HEK293 (cell line): Measurements from ENCODE around the gene DUSP23.

Source experiments
- CTCF ChIA-PET: fragments of 350-600 bp; formaldehyde crosslinking; extraction: SDS; loops from one replicate; lab custom pipeline; 2021; ENCODE audit warnings: antibody characterized with exemption; lab: Yijun Ruan, JAX
- POLR2A ChIA-PET: fragments of 300-600 bp; formaldehyde crosslinking; extraction: SDS; loops from one replicate; lab custom pipeline; 2020; ENCODE audit warnings: antibody characterized with exemption, inconsistent platforms; lab: Yijun Ruan, JAX
- H3K27ac ChIP-seq: fragments of 200-500 bp; sonication (Bioruptor generic); 2 replicates; pipeline ENCODE4 v1.5.1; 2014; ENCODE audit warnings: low read depth, low read length, control low read depth, inconsistent platforms; ENCODE audit errors: extremely low read depth
- H3K36me3 ChIP-seq, 2 experiments: fragments of 200-500 bp in 1 of 2; sonication (Bioruptor generic) in 1 of 2; 1 replicate in 1 of 2; 2 replicates in 1 of 2; pipeline ENCODE4 v1.5.1; 2014 to 2017; ENCODE audit warnings: inconsistent platforms in 2 of 2, low read length in 2 of 2; ENCODE audit not compliant: control insufficient read depth in 2 of 2, insufficient read depth in 1 of 2
- H3K4me1 ChIP-seq: fragments of 200-500 bp; sonication (Bioruptor generic); 2 replicates; pipeline ENCODE4 v1.5.1; 2014; ENCODE audit warnings: mild to moderate bottlenecking, low read length, inconsistent platforms; ENCODE audit not compliant: control insufficient read depth, insufficient read depth
- H3K4me3 ChIP-seq: 2 replicates; pipeline ENCODE4 v1.5.1; 2011; ENCODE audit warnings: low read depth, mild to moderate bottlenecking, control low read depth, low read length, moderate library complexity
- H3K9me3 ChIP-seq: fragments of 200-500 bp; sonication (Bioruptor generic); 2 replicates; pipeline ENCODE4 v1.5.1; 2014; ENCODE audit warnings: low read depth, low read length, inconsistent platforms; ENCODE audit not compliant: control insufficient read depth, insufficient read depth
- GLI4 ChIP-seq: fragments of 450-650 bp; formaldehyde crosslinking; IDR thresholded peaks from 2 replicates; pipeline ENCODE4 v1.5.1; 2016; ENCODE audit warnings: missing biosample characterization, missing genetic modification characterization
- HOXC10 ChIP-seq: sonication (generic); formaldehyde crosslinking; IDR thresholded peaks from 2 replicates; pipeline ENCODE4 v1.8.1; 2023; ENCODE audit warnings: mild to moderate bottlenecking, missing genetic modification reagents
- PRDM6 ChIP-seq: fragments of 450-650 bp; formaldehyde crosslinking; IDR thresholded peaks from 2 replicates; pipeline ENCODE4 v1.5.1; 2017; ENCODE audit warnings: missing biosample characterization, missing genetic modification characterization
- REST ChIP-seq: fragments of 450-650 bp; formaldehyde crosslinking; IDR thresholded peaks from 2 replicates; pipeline ENCODE4 v1.5.1; 2016; ENCODE audit warnings: missing biosample characterization, missing genetic modification characterization
- ZIC2 ChIP-seq: fragments of 450-650 bp; formaldehyde crosslinking; IDR thresholded peaks from 2 replicates; pipeline ENCODE4 v1.5.1; 2016; ENCODE audit warnings: missing biosample characterization, missing genetic modification characterization
- ZNF23 ChIP-seq: fragments of 450-650 bp; formaldehyde crosslinking; IDR thresholded peaks from 2 replicates; pipeline ENCODE4 v1.5.1; 2016; ENCODE audit warnings: missing biosample characterization, missing genetic modification characterization, borderline replicate concordance
- ZNF391 ChIP-seq: fragments of 450-650 bp; formaldehyde crosslinking; IDR thresholded peaks from 2 replicates; pipeline ENCODE4 v1.5.1; 2016; ENCODE audit warnings: low read depth, missing biosample characterization, missing genetic modification characterization, borderline replicate concordance
- ZNF48 ChIP-seq: fragments of 450-650 bp; formaldehyde crosslinking; IDR thresholded peaks from 2 replicates; pipeline ENCODE4 v1.5.1; 2016; ENCODE audit warnings: missing biosample characterization, missing genetic modification characterization
- ZNF600 ChIP-seq: fragments of 450-650 bp; formaldehyde crosslinking; IDR thresholded peaks from 2 replicates; pipeline ENCODE4 v1.5.1; 2016; ENCODE audit warnings: missing biosample characterization, missing genetic modification characterization
- ZNF623 ChIP-seq: fragments of 450-650 bp; formaldehyde crosslinking; IDR thresholded peaks from 2 replicates; pipeline ENCODE4 v1.5.1; 2016; ENCODE audit warnings: missing biosample characterization, missing genetic modification characterization
- ZNF645 ChIP-seq: fragments of 450-650 bp; formaldehyde crosslinking; IDR thresholded peaks from 2 replicates; pipeline ENCODE4; 2016; ENCODE audit warnings: missing biosample characterization, missing genetic modification characterization
- ZNF654 ChIP-seq: fragments of 450-650 bp; formaldehyde crosslinking; IDR thresholded peaks from 2 replicates; pipeline ENCODE4 v1.5.1; 2016; ENCODE audit warnings: low read depth, missing biosample characterization, missing genetic modification characterization
- ZNF707 ChIP-seq: fragments of 450-650 bp; formaldehyde crosslinking; IDR thresholded peaks from 2 replicates; pipeline ENCODE4 v1.5.1; 2016; ENCODE audit warnings: missing biosample characterization, missing genetic modification characterization

DUSP23 gene

DNA sequence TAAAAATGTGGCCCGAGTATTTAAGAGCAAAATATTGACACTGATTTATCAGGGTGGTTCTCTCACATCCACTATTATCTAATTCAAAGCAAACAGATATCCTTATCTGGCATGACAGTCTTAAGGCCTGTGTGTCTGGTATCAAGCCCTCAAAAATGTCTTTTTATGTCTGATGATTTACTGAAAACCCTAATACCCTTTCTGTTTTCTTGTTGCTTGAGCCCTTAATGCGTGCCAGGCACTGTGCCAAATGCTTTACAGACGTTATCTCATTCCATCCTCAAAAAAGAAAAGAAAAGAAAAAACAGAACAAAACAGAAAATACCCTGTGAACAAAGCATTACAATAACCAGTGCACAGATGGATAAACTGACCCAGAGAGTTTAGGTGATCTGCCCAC, 5.7 kb downstream of the DUSP23 start:
- CTCF ChIA-PET = interaction anchor here (0.6 to 2.7 kb wide), 5 partner anchors 9 to 220 kb away, joined by 3 to 16 read pairs (median 3); no protein-coding TSS in a partner anchor
- Histone ChIP-seq H3K36me3 (no peaks in the 10 kb centered on the region), H3K4me3 (no peak overlapping the region), H3K27ac (no peak overlapping the region), H3K9me3 (no peaks in the 10 kb centered on the region), H3K4me1 (0 out of 2 replicates have a peak, but pooled peaks cover 4% of the 10 kb centered on the region)
- POLR2A ChIA-PET = no interaction called here
- TF ChIP-seq PRDM6 (peak; percentile 23; the same call in 1 of the 2 replicates), ZNF707 (tag by site-specific recombination) (no peak), GLI4 (tag by site-specific recombination) (no peak), HOXC10 (CRISPR knock-in tag) (no peak)

DNA sequence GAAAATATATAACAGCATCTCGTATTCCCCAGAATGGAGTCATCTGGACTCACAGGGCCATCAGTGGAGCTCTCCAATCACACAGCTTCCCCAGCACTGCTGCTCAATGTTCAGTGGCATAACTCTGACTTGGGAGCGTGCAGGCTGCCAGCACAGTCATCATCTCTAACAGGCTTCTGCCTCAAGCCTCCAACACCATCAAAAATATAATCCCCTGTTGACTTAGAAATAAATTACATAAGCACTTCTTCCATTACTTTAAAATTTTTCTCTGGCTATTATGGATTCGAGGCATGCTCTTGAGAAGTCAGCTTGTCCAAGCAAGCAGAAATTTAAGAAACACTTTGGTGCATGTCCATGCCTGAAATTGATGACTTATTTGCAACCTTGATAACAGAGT, 6.2 kb downstream of the DUSP23 start:
- no peak overlapping the region for H3K27ac ChIP-seq
- no peaks in the 10 kb centered on the region for H3K36me3 ChIP-seq
- 0 out of 2 replicates have a peak, but pooled peaks cover 4% of the 10 kb centered on the region for H3K4me1 ChIP-seq
- H3K9me3 ChIP-seq = no peaks in the 10 kb centered on the region
- no peak overlapping the region for H3K4me3 ChIP-seq
- CTCF ChIA-PET = interaction anchor here (0.6 to 2.7 kb wide), 3 partner anchors 12 to 626 kb away, joined by 3 to 16 read pairs (median 7); no protein-coding TSS in a partner anchor
- TF ChIP-seq ZNF600 (tag by site-specific recombination) (no peak), ZNF391 (tag by site-specific recombination) (no peak), ZNF23 (tag by site-specific recombination) (no peak), ZNF623 (no peak), ZIC2 (no peak), REST (tag by site-specific recombination) (no peak), ZNF645 (tag by site-specific recombination) (no peak)
- POLR2A ChIA-PET = no interaction called here

- ChIA-PET CTCF (interaction anchor here (0.6 to 3.1 kb wide), 11 partner anchors 9 to 732 kb away, joined by 3 to 15 read pairs (median 3); partner anchors contain the start of gene FCRL6), POLR2A (no interaction called here)
- H3K9me3 ChIP-seq = no peaks in the 10 kb centered on the region
- TF ChIP-seq ZNF48 (no peak), ZNF654 (tag by site-specific recombination) (peak; percentile 44)
- H3K4me1 ChIP-seq = 0 out of 2 replicates have a peak, but pooled peaks cover 4% of the 10 kb centered on the region
- H3K4me3 ChIP-seq = no peak overlapping the region
- H3K36me3 ChIP-seq = no peaks in the 10 kb centered on the region
- no peak overlapping the region for H3K27ac ChIP-seq
These were observed 9.6 kb downstream of the DUSP23 start for GRCh38 chr1:159790237-159790917.
